AG09319 (cell line): ENCODE results near the gene IL37.
"Not testable (repeated sequence)": the region's sequence is repeated elsewhere in the genome, so short reads cannot be mapped to it uniquely, and the experiment has no call there.

Experiments
- DNase-seq: peaks from one replicate; pipeline ENCODE4 v3.0.0-alpha.2; 2010; ENCODE audit warnings: low read depth; ENCODE audit errors: extremely low read depth
- TF ChIP-seq, protein P1 (sequence below): IDR thresholded peaks from 2 replicates; pipeline ENCODE4 v1.5.1; 2011; ENCODE audit warnings: low read depth, mild to moderate bottlenecking, inconsistent platforms, low read length, moderate library complexity

IL37 gene

DNA sequence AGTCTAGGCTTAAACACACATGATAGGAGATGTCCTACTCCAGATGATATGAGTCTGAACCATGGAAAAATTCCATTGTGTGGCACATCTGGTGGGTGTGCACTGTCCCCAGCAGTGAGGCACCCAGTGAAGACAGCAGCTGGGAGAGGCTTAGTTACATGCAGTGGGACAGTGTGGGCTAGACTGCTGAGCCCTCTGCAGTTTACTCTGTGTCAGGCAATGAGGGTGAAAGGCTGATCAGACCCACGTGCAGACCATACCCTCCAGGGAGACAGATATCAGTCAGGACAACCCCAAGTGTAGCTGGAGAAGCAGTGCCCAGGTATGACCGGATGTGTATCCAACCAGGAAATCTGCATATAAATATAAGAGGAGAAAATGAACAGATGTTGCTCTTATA is 13.4 kb downstream of the IL37 start:
- no peak for DNase-seq
- TF ChIP-seq, protein P1, sequence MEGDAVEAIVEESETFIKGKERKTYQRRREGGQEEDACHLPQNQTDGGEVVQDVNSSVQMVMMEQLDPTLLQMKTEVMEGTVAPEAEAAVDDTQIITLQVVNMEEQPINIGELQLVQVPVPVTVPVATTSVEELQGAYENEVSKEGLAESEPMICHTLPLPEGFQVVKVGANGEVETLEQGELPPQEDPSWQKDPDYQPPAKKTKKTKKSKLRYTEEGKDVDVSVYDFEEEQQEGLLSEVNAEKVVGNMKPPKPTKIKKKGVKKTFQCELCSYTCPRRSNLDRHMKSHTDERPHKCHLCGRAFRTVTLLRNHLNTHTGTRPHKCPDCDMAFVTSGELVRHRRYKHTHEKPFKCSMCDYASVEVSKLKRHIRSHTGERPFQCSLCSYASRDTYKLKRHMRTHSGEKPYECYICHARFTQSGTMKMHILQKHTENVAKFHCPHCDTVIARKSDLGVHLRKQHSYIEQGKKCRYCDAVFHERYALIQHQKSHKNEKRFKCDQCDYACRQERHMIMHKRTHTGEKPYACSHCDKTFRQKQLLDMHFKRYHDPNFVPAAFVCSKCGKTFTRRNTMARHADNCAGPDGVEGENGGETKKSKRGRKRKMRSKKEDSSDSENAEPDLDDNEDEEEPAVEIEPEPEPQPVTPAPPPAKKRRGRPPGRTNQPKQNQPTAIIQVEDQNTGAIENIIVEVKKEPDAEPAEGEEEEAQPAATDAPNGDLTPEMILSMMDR: no peak

DNA sequence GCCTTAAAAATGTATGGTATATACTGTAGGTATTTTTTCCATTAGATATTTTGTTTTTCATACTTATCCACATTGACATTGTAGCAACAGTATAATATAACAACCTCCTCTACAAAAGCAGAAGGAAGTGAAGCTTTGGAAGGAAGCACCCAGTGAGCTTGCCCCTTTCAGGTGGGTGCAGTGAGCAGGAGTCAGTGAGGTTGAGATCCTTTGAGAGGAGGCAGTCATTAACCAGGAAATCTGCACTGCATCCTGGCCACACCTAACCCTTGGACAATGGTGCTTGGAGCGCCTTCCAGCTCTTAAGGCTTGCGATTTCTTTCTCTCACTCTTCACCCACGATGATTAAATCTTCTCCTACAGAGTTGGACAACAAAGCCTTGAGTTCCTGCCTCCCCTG is 13.9 kb downstream of the IL37 start:
- TF ChIP-seq, protein P1: no peak
- DNase-seq: no peak

DNA sequence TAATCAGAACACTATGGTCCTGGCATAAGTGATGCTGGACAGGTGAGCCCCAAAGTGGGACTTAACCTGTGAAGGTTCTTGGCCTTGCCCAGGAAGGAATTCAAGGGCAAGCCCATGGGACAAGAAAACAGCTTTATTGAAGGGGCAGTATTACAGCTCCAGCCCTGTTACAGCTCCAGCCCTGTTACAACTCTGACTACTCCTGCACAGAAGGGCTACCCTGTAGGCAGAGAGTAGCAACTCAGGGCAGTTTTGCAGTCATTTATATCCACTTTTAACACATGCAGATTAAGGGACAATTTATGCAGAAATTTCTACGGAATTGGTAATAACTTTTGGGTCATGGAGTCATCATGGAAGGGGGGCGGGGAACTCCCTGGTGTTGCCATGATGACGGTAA is 15.7 kb downstream of the IL37 start:
- DNase-seq: no peak
- TF ChIP-seq, protein P1: no peak

DNA sequence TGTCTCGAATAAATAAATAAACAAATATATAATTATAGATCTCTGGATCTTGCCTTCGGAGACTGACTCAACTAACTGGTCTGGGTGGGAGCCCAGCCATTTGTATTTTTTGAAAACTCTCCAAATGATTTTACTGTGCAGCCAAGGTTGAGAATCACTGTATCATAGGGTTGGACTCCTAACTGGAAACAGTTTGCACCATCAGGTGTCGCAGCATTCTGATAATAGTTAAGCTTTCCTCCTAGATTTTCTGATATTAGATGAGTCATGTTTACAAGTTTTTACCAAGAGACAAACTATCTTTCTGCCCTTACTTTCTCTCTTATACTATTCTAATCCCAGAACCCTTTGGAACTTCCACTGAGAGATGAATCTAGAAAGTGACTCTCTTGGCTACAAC is 16.8 kb downstream of the IL37 start:
- TF ChIP-seq, protein P1: no peak

DNA sequence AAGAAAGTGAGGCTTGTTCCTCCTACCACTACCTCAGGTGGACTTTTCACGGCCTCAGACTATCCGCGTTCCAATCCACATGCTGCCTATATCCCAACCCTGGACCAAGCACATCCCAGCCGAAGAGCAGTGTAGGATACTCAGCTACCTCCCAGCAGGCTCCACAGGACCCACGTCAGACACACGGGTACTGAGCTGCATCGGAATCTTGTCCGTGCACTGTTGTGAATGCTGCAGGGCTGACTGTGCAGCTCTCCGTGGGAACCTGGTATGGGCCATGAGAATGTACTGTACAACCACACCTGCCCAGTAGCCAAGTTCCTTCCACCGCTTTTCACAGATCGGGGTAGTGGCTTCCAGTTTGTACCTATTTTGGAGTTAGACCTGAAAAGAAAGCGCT is 22.3 kb downstream of the IL37 start:
- TF ChIP-seq, protein P1: no peak
- no peak for DNase-seq

More for the DNA sequence above, 16.8 kb downstream of the IL37 start:
- no peak for DNase-seq

DNA sequence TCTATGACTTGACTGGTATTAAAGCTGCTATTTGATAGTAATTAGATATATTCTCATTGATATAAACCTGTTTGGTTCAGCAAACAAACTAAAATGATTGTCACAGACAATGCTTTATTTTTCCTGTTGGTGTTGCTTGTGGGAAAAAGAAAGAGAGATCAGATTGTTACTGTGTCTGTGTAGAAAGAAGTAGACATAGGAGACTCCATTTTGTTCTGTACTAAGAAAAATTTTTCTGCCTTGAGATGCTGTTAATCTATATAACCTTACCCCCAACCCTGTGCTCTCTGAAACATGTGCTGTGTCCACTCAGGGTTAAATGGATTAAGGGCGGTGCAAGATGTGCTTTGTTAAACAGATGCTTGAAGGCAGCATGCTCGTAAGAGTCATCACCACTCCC is 23.2 kb downstream of the IL37 start:
- DNase-seq: not testable (repeated sequence)

DNA sequence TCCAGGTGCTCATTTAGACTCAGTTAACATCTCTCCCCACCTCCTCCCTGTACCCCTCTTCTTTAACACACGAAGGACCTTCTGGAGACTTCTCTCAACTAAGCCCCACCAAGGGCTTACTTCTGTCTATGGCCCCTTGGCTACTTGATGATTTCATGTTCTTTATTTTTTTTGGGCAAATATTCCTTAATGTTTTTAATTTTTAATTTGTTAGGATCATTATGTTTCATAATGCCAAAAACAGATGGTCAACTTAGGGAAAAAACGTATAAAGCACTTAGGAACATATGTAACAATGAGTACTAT is 25.9 kb downstream of the IL37 start:
- no peak for DNase-seq
- TF ChIP-seq, protein P1: no peak

DNA sequence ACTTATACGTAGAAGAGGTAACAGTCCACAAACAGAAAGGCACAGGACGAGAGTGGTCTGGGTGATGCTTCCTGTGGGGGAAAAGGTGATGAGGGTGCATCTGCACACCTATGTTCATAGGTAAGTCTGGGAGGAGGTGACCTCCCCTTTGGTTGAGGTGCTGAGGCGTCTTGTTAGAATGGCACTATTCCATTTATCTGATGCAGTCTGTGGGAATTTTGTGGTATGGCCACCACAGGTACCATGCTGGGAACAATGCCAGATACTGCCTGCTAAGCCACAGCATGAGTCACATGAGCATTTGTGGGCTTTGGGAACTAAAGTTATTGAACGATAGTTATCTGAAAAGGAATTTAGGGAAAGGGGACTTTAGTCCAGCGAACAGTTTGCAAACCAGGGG is 27.9 kb downstream of the IL37 start:
- DNase-seq: no peak
- TF ChIP-seq, protein P1: no peak
